ENCODE data around the gene TCTN1.

- TF ChIP-seq EP300 (IDR thresholded peaks at IDR 0.05): no peak
- TF ChIP-seq CTCF (IDR thresholded peaks at IDR 0.05): no peak
- no peak for TF ChIP-seq POLR2A (IDR thresholded peaks at IDR 0.05)
- no peak for TF ChIP-seq POLR2AphosphoS5 (IDR thresholded peaks at IDR 0.05)
Measured at GRCh38 chr12:110689281-110690126, 75.6 kb downstream of the TCTN1 start.

All from gastroesophageal sphincter (tissue), 3 donors.